Activated CD4-positive, CD25-positive, alpha-beta regulatory T cell treated with anti-CD3 and anti-CD28 coated beads, Interleukin-2, amount 50 U/mL, for 72 hours (primary cell): ENCODE results near the gene FZD10.

Experiments
- DNase-seq: peaks from one replicate; pipeline ENCODE4 v3.0.0; 2021

FZD10 gene

DNA sequence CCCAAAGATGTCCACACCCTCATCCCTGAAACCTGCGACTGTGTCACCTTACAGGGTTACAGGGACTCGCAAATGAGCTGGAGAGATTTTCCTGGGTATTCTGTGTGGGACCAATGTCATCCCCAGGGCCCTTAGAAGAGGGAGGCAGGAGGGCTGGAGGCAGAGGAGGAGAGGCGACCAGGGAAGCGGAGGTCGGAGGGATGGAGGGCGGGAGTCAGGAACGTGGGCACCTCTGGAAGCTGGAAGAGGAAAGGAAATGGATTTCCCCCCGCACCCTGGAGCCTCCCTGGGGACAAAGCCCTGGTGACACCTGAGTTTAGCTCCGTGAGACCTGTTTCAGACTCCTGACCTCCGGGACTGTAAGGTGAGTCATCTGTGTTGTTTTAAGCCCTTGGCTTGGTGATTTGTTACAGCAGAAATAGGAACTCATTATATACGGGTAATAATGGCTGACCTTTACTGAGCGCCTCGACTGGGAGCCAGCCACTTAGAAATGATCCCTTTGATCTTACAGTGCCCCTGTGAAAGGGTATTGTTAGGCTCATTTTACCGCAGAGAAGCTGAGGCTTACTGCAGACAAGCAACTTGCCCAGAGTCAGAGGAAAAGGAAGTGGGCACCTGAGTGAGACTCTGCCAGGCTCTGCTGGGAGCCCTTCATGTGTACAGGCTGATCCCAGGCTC, 29.3 kb upstream of the FZD10 start:
- DNase-seq = no peak

DNA sequence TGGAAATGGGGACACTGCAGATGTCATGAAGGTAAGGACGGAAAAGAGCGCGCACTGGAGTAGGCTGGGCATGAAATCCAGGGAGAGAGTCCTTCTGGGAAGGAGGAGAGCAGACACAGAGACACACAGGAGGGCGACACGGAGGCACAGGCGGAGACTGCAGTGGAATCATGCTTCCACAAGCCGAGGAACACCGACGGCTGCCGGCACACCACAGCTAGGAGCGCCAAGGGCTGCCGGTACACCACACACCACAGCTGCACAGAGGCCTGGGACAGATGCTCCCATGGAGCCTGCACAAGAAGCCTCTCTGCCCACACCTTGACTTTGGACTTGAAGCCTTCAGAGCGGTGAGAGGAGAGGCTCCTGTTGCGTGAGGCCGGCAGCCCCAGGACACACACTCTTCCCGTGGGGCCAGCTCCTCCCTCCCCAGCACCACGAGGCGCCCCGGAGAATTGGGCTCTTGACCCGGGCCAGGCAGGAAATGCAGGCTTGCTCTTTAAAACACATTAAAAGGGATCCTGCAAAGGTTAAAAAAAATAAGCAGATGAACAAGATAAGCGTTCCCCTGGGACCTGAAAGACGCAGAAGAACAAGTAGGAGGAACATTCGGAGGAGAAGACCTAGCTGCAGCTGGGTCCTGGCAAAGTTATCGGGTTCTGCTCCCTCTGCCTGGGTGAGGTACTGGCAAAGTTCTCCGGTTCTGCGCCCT, 28.3 kb upstream of the FZD10 start:
- DNase-seq = no peak

DNA sequence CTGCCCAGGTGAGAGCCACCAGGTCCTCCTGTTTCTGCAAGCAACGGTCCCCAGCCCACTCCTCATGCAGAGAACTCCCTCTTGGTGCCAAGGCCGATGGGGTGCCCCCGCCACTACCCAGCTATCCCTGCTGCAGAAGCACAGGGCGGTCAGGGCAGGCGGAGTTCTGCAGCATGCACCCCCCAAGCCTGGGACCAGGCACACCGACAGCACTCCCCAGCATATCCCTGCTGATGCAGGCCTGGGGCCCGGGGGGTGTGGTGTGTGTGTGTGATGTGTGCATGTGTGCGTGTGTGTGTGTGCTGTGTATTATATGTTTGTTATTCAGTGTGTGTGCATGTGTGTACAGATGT, 27.7 kb upstream of the FZD10 start:
- no peak for DNase-seq

DNA sequence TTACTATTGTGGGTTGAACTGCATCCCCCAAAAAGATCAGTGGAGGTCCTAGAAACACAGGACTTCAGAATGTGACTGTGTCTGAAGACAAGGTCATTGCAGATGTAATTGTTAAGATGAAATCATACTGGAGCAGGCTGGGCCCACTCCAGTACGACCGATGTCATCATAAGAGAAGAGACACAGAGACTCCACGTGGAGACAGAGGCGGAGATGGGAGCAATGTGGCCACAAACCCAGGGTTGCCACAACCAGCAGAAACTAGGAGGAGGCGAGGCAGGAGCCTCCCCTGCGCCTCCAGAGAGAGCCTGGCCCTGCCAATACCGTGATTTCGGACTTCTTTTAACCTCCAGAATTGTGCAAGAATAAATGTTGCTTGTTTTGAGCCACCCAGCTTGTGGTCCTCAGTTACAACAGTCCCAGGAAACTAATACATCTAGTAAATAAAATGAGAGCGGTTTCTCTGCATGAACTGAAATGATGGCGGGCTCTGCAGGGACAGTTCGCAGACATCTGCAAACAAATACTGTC, 25.7 kb upstream of the FZD10 start:
- no peak for DNase-seq

DNA sequence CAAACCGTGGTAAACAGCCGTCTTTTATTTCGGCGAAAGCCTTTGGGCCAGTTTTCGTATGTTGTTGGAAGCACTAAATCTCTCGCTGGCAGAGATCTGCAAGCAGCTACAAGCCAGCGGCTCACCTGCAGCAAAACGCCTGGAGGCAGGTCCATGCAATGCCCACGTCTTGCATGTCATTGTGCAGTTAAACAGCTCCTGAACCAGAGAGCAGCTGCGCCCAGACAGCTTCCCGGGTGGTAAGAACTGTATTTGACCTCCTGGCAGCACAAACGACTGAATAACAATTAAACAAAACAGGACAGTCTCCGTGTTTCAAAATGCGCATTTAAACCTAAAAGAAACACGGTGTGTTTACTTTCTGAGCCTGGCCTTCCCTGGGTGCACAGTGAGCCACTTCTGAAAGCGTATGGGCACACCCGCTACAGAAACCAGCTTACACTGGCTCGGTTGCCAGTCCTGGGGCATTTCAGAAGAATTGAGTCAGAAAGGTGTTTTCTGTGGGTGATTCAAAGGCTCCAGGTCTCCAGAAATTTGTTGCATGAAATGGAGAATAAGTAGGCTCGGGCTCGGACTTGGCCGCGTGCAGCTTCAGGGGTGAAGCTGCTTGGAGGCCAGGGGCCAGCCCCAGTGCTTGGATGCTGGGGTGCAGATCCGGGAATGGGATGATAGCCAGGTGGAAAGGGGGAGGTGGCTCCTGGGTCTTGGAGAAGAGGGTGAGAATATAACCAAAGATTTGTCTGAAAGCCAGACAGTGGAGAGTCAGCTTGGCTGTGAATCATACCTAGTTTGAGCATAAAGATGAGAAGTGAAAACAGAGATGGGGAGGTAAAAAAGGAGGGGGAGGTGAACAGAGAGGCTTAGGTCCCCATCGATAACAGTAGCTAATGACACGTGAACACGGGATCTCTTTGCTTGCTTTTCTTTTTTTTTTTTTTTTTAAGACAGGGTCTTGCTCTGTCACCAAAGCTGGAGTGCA, 24.9 kb upstream of the FZD10 start:
- DNase-seq = no peak

DNA sequence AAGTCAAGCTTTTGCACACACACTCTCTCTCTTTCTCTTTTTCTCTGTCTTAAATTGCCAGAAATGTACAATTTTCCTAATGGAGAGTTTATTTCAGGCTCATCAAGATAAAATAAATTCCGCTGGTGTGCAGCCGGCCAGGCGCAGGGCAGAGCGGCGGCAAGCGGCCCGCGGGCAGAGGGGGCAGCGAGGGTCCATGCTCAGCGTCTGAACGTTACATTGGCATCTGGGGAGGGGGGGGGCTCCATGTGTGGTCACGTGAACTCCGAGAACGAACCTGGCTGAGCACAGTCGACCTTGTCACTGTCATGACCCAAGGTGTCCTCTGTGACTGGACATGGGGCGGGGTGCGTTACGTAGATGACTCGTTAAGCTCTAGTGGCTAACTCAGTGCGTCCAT, 23.8 kb upstream of the FZD10 start:
- DNase-seq = no peak

DNA sequence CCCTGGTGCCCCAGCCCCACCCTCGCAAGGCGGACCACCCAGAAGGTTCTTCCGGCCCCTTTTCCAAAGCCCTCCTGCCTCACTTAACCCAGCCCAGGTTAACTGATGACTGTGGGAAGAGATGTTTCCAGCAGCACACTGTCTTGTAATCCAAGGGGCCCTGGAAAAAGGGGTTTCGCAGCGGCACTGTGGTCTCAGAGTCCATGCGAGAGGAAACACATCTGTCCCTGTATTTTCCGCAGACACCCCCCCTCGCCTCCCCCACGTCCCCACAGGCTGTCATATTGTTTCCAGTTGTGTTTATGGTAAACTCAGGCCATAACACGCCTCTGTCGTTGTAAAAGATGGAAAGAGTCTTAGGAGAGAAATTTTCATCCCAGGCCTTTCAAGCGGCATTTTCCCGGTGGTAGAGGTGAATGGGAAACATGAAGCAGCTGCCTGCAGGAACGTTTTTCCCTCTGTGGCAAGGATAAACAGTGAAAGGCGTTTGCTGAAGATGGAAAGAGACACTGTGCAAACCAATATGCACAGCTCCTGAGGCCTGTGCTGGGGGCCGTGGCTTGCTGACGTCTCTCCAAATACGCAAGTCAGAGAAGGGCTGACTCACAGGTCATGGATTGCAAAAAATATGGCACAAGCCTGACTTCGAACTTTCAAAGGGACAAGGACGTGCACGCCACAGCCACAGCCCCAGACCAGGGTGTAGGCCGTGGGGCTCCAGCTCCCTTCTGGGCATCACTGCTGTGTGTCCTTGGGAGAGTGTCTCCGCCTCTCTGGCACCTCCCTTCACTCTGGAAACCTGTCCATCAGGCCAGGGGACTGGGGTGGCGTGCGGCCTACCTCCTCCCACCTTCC, 22.5 kb upstream of the FZD10 start:
- DNase-seq = no peak

DNA sequence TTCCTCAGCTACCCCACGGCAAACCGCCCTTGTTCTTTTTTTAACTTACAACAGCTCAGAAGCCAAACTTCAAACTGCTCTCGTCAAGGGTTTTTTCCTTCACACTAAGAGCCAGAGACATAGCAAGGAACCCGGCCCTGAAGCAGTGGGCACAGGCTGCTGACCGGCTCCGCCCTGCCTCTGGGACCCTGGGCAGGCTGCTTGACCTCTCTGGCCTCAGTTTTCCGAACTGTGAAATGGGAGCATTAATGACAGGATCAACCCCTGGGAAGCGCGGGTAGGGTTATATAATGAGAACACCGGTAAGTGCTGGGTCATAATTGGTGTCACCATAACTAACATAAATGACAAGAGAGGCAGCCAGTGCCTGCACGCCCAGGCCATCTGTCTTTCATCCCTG, 21.2 kb upstream of the FZD10 start:
- DNase-seq = no peak

DNA sequence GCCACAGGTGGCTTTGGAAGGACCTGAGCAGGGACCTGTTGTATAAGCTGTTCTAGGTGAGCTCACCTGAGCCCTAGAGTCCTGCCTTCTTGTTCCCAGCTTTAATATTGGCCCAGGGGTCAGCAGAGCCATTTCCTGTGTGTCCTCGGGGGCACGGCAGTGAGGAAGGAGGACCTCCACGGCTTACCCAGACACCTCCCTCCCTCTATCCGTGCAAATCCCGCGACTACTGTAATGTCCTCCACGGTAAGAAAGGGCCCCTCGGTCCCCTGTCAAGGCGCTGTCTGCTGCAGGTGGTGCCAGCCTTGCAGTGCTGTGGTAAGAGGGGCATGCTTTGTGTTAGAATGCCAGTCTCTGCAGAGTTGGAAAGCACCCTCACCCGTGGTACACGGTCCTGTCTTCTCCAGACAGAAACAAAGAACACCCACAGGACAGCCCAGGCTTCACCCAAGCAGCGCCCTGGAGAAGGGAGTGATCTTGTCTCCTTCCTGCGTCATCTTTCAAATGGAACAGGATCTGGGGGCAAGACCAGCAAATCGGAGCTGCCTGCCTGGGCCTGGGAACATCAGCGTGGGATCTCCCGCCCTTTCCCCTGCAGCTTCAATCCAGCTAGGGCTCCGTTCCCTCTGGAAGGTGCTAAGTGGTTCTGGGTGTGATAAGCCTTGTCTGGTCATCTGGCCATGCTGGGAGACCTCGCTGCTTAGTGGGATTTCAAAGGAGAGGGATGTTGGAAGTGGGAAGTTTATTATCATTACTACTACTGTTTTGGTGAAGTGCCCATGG, 20.2 kb upstream of the FZD10 start:
- DNase-seq = no peak

DNA sequence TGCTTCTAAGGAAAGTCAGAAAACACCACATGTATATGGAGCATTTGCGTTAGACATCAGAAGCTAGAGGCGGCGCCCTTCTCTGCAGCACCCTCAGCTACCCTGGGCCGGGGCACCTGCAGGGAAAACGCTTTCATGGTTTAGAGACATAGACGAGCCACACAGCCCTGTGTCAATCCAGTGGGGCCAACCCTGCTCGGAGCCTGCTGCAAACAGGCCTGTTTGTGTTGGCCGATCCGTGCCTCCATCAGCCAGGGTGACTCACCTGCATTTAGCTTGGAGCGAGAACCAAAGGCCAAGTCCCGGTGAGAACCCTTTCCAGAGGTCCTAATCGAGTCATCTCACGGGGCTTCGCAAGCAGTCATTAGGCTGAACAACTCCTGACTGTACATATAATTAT, 19.5 kb upstream of the FZD10 start:
- DNase-seq = no peak

DNA sequence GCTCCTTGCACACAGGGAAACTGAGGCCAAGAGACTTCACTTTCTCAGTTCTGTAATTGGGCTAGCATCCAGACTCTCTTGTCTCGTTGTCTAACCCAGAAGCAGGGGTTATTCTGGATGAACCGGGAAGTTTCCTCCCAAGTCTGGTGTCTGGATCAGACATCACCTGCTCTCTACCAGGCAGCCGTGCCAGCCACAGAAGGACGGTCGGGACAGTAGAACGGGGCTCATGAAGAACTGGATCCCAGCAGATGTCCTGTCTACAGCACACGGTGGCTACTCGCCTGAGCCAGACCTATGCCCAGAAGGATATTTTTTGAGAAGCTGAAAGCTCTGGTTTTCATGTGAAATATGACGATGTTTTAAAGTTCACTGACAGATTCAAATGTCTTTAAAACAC, 19.1 kb upstream of the FZD10 start:
- DNase-seq = no peak

DNA sequence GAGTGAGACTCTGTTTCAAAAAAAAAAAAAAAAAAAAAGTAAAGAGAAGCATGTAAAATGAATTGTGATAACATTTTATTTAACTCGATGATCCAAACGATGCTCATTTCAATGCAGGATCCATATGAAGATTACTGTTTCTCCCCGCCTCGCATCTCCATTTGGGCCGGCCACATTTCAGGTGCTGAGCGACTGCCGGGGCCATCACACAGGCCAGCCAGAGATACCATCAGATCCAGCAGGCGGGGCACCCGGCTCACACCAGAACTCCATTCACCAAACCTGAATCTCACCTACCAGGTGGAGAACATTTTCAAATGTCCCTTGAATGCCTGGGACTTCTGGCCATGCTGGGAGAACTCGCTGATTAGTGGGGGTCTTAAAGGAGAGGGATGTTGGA, 18.0 kb upstream of the FZD10 start:
- DNase-seq = no peak

DNA sequence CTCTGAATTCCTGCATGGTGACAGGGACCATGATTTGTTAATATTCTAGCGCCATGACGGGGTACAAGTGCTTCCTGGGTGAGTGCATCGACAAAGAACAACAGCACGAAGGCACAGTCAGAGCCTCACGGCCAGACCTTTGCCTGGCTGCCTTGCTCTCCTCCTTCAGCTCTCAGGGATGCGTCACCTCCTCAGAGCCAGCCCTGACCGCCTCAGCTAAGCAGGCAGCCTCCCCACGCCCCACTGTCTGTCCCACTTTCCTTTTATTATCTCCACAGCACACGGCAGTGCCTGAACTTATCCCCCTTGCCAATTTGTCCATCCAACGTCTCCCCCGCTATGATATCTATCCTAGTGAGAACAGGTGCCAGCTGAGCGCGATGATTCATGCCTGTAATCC, 16.5 kb upstream of the FZD10 start:
- DNase-seq = no peak

DNA sequence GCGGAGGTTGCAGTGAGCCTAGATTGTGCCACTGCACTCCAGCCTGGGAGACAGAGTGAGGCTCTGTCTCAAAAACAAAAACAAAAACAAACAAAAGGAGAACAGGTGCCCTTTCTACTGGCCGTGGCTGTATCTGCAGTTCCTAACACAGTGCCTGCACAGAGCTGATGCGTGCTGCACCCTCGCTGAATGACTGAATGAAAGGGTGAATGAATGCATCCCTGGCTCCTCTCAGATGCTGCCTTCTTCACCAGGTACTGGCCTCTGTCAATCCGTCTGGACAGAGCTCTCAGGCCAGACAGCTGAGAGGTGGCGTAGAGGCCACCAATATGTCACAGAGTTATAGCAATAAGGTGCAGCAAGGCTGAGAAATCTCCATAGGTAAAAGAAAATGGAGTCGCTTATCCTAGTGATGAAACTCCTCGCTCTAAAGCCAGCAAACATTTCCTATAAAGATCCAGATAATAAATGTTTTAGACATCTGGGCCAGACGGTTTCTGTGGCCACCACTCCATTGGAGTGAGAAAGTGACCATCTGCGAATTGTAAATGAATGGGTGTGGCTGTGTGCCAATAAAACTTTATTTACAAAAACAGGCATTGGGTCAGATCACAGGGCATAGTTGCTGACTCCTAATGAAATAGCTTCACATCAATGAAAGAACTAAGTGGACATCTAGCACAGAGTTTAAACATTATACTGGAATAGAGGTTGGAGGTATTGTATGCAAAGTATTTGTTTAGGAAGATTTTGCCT, 15.9 kb upstream of the FZD10 start:
- DNase-seq = no peak

DNA sequence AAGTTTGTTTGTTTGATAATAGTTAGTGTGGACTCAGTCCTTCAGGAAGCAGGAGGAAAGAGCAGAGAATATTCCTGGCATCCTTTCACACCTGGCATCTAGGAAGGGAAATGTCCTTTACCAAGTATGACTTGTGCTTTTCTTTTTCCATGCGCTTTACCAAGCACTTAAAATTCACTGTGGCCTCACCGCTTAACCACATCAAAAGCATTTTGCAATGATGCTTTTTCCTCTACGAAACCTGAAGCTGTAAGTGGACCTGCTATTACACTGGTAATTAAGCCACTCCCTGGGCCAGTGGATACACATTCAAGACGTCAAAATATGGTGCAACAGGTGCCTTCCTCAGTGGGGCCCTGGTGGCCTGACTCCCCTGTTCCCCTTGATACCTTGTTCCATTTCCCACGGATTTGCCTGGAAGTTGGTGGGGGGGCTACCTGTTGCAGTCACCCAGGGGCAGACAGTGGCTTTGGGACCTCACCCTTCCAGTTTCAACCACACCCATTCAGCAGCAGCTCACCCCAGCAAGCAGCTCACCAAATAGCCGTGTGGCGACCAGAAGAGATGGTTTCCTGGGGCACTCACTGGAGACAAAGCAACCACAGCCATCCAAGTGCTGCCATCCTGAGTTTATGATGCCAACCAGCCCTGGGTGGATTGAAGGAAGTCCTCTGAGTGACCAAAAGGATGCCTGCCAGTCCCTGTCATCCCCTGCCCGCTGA, 14.2 kb upstream of the FZD10 start:
- no peak for DNase-seq

DNA sequence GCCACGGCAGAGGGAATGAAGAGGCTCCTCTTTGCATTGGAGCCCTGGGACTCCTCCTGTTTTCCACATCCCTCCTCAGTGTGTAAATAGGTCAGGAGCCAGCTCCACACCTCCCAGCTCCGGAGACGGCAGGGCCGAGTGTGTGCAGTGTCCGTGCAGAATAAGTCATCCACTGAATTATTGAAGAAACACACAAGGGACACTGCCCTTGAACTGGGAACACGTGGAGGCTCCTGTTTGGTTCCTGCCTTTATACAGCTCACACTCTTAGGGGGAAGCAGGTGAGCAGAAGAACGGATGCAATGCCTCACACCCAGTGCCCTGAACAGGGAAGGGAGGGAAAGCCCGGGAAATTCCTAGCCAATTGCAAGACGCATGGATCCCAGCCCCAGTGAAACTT, 10.4 kb upstream of the FZD10 start:
- DNase-seq = no peak

DNA sequence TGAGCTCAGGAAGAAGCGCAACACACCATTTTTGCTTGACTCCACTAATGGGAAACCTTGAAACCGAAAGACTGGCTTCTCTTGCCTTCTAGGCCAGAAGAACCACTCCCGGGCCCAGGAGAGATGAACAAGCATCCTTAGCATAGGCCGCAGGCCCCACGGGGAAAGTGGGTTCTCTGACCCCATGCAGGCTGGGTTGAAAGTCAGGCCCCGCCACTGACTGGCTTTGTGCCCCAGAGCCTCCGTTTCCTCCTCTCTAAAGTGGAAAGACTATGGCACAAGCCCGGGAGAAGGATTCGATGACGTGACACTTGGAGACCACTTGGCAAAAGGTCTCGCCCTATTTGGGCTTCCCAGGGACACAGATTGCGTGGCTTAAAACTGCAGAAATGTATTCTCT, 9.9 kb upstream of the FZD10 start:
- no peak for DNase-seq

DNA sequence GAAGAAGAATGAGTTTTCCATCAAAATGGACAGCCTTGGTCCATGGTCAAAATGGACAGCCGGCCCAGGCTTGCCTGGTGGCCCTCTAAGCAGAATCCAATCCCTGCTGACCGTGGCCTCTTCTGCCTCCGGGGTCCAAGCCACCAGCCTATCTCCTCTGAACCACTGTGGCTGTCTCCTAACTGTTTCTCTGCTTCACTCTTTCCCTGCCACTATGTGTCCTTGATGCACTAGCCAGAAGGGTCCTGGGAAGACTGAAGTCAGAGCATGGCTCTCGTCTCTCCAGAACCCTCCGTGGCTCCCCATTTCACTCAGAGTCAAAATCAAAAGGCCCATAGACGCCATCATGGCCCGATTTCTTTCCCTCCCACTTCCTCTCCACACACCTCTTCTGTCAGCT, 8.5 kb upstream of the FZD10 start:
- no peak for DNase-seq

DNA sequence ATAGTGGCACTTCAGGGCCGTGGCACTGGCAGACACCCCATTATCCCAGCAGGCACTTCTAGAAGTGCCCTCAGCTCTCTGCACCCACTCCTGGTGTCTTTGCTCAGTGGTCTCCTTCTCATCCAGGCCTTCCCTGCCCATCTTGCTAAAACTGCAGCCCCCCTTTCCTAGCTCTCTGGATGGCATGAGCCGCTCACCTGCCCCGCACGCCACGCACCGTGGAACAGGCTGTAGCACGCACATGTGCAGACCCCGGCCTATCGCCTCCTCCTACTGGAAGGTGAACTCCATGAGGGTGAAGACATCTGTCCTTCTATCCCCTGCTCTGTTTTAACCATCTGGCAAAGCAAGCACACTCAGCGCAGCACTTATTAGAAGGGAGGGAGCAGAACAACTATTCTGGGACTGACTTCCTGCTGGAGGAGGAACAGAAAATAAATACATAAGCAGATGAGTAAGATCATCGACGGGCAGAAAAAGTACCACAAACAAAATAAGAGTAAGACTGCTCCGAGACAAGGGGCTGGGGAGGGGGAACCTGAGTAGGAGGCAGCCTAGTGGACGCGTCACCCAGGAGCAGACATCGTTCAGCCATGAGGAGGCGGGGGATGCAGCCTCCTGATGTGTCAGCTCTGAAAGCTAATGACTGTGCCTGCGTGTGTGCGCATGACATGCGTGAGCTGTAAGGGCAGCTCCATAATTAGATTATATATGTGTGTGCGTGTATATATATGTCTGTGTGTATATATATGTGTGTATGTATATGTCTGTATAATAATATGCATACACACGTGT, 7.8 kb upstream of the FZD10 start:
- DNase-seq = no peak
